ENCODE measurements around the gene CACNA2D3. TPM values are rescaled to one million over a fixed set of nuclear protein-coding genes. Genes with fewer than 3 reads are reported as not detected.

Gene CACNA2D3
- total and polyA plus RNA-seq, 4 donors: 14.1 to 34.5 (median 33.4) TPM

- Histone ChIP-seq H3K36me3 (ENCODE audit: control insufficient read depth, insufficient read depth, low read length) (no peaks in the 10 kb centered on the region), H3K27me3 (ENCODE audit: control insufficient read depth, insufficient read depth, low read length) (no peaks in the 10 kb centered on the region), H3K4me1 (ENCODE audit: control insufficient read depth, insufficient read depth, low read length) (no peaks in the 10 kb centered on the region), H3K9me3 (ENCODE audit: control insufficient read depth, insufficient read depth, low read length) (no peaks in the 10 kb centered on the region), H3K27ac (ENCODE audit: low read depth, low read length) (no peak overlapping the region), H3K4me3 (ENCODE audit: low read depth, low read length) (no peak overlapping the region)
- WGBS (ENCODE audit: insufficient coverage): 100% methylated on average over 3 of the region's 4 CpGs
- no peak for DNase-seq (ENCODE audit: low read depth in 4 of 6, low spot score in 6 of 6)
These were observed 863.5 kb downstream of the CACNA2D3 start for GRCh38 chr3:54985856-54986255.

- Histone ChIP-seq H3K4me3 (ENCODE audit: low read depth, low read length) (no peak overlapping the region), H3K4me1 (ENCODE audit: control insufficient read depth, insufficient read depth, low read length) (no peaks in the 10 kb centered on the region), H3K27me3 (ENCODE audit: control insufficient read depth, insufficient read depth, low read length) (no peaks in the 10 kb centered on the region), H3K27ac (ENCODE audit: low read depth, low read length) (no peak overlapping the region), H3K9me3 (ENCODE audit: control insufficient read depth, insufficient read depth, low read length) (no peaks in the 10 kb centered on the region), H3K36me3 (ENCODE audit: control insufficient read depth, insufficient read depth, low read length) (no peaks in the 10 kb centered on the region)
- 90% methylated on average over 1 of the region's 4 CpGs for WGBS (ENCODE audit: insufficient coverage)
- no peak for DNase-seq (ENCODE audit: low read depth in 4 of 6, low spot score in 6 of 6)
These were observed 863.9 kb downstream of the CACNA2D3 start for GRCh38 chr3:54986294-54986693.

GRCh38 chr3:54987719-54988118 lies 865.4 kb downstream of the CACNA2D3 start:
- H3K9me3 ChIP-seq (ENCODE audit: control insufficient read depth, insufficient read depth, low read length): no peaks in the 10 kb centered on the region
- DNase-seq (ENCODE audit: low read depth in 4 of 6, low spot score in 6 of 6): no peak
- WGBS (ENCODE audit: insufficient coverage): 69% methylated on average over 4 of the region's 4 CpGs
- H3K36me3 ChIP-seq (ENCODE audit: control insufficient read depth, insufficient read depth, low read length): no peaks in the 10 kb centered on the region
- H3K27ac ChIP-seq (ENCODE audit: low read depth, low read length): no peak overlapping the region
- no peaks in the 10 kb centered on the region for H3K27me3 ChIP-seq (ENCODE audit: control insufficient read depth, insufficient read depth, low read length)
- H3K4me3 ChIP-seq (ENCODE audit: low read depth, low read length): no peak overlapping the region
- no peaks in the 10 kb centered on the region for H3K4me1 ChIP-seq (ENCODE audit: control insufficient read depth, insufficient read depth, low read length)

GRCh38 chr3:54988302-54988837 lies 866.0 kb downstream of the CACNA2D3 start:
- Histone ChIP-seq H3K9me3 (ENCODE audit: control insufficient read depth, insufficient read depth, low read length) (no peaks in the 10 kb centered on the region), H3K36me3 (ENCODE audit: control insufficient read depth, insufficient read depth, low read length) (no peaks in the 10 kb centered on the region), H3K27ac (ENCODE audit: low read depth, low read length) (peak overlapping the region; percentile 40), H3K4me3 (ENCODE audit: low read depth, low read length) (no peak overlapping the region), H3K27me3 (ENCODE audit: control insufficient read depth, insufficient read depth, low read length) (no peaks in the 10 kb centered on the region), H3K4me1 (ENCODE audit: control insufficient read depth, insufficient read depth, low read length) (no peaks in the 10 kb centered on the region)
- peak in 1 of 6 donors; percentile 46 for DNase-seq (ENCODE audit: low read depth in 4 of 6, low spot score in 6 of 6)
- WGBS (ENCODE audit: insufficient coverage): 75% methylated on average over 4 of the region's 4 CpGs

GRCh38 chr3:54988838-54989630 lies 866.7 kb downstream of the CACNA2D3 start:
- H3K9me3 ChIP-seq (ENCODE audit: control insufficient read depth, insufficient read depth, low read length): no peaks in the 10 kb centered on the region
- no peak overlapping the region for H3K27ac ChIP-seq (ENCODE audit: low read depth, low read length)
- DNase-seq (ENCODE audit: low read depth in 4 of 6, low spot score in 6 of 6): peak in 1 of 6 donors; percentile 60
- 83% methylated on average over 1 of the region's 5 CpGs for WGBS (ENCODE audit: insufficient coverage)
- no peak overlapping the region for H3K4me3 ChIP-seq (ENCODE audit: low read depth, low read length)
- no peaks in the 10 kb centered on the region for H3K4me1 ChIP-seq (ENCODE audit: control insufficient read depth, insufficient read depth, low read length)
- no peaks in the 10 kb centered on the region for H3K27me3 ChIP-seq (ENCODE audit: control insufficient read depth, insufficient read depth, low read length)
- no peaks in the 10 kb centered on the region for H3K36me3 ChIP-seq (ENCODE audit: control insufficient read depth, insufficient read depth, low read length)

GRCh38 chr3:54994111-54994513 lies 871.8 kb downstream of the CACNA2D3 start:
- Histone ChIP-seq H3K36me3 (ENCODE audit: control insufficient read depth, insufficient read depth, low read length) (no peaks in the 10 kb centered on the region), H3K27ac (ENCODE audit: low read depth, low read length) (no peak overlapping the region), H3K4me1 (ENCODE audit: control insufficient read depth, insufficient read depth, low read length) (peaks cover 3% of the 10 kb centered on the region), H3K27me3 (ENCODE audit: control insufficient read depth, insufficient read depth, low read length) (no peaks in the 10 kb centered on the region), H3K4me3 (ENCODE audit: low read depth, low read length) (no peak overlapping the region), H3K9me3 (ENCODE audit: control insufficient read depth, insufficient read depth, low read length) (no peaks in the 10 kb centered on the region)
- DNase-seq (ENCODE audit: low read depth in 4 of 6, low spot score in 6 of 6): no peak
- 74% methylated on average over 4 of the region's 5 CpGs for WGBS (ENCODE audit: insufficient coverage)

GRCh38 chr3:54999159-54999558 lies 876.8 kb downstream of the CACNA2D3 start:
- Histone ChIP-seq H3K36me3 (ENCODE audit: control insufficient read depth, insufficient read depth, low read length) (no peaks in the 10 kb centered on the region), H3K4me3 (ENCODE audit: low read depth, low read length) (no peak overlapping the region), H3K27ac (ENCODE audit: low read depth, low read length) (no peak overlapping the region), H3K27me3 (ENCODE audit: control insufficient read depth, insufficient read depth, low read length) (no peaks in the 10 kb centered on the region), H3K9me3 (ENCODE audit: control insufficient read depth, insufficient read depth, low read length) (no peaks in the 10 kb centered on the region), H3K4me1 (ENCODE audit: control insufficient read depth, insufficient read depth, low read length) (peaks cover 7% of the 10 kb centered on the region)
- WGBS (ENCODE audit: insufficient coverage): 33% methylated on average over 1 of the region's 5 CpGs
- peak in 3 of 6 donors; percentile 47 to 95 (median 50) for DNase-seq (ENCODE audit: low read depth in 4 of 6, low spot score in 6 of 6)

- peak in 1 of 6 donors; percentile 64 for DNase-seq (ENCODE audit: low read depth in 4 of 6, low spot score in 6 of 6)
- H3K27ac ChIP-seq (ENCODE audit: low read depth, low read length): no peak overlapping the region
- no peaks in the 10 kb centered on the region for H3K9me3 ChIP-seq (ENCODE audit: control insufficient read depth, insufficient read depth, low read length)
These were observed 877.5 kb downstream of the CACNA2D3 start for GRCh38 chr3:54999811-55000210.

GRCh38 chr3:55000546-55000945 lies 878.2 kb downstream of the CACNA2D3 start:
- Histone ChIP-seq H3K36me3 (ENCODE audit: control insufficient read depth, insufficient read depth, low read length) (no peaks in the 10 kb centered on the region), H3K27me3 (ENCODE audit: control insufficient read depth, insufficient read depth, low read length) (no peaks in the 10 kb centered on the region), H3K9me3 (ENCODE audit: control insufficient read depth, insufficient read depth, low read length) (no peaks in the 10 kb centered on the region), H3K27ac (ENCODE audit: low read depth, low read length) (no peak overlapping the region), H3K4me3 (ENCODE audit: low read depth, low read length) (no peak overlapping the region), H3K4me1 (ENCODE audit: control insufficient read depth, insufficient read depth, low read length) (peaks cover 7% of the 10 kb centered on the region)
- peak in 2 of 6 donors; percentile 56 to 59 for DNase-seq (ENCODE audit: low read depth in 4 of 6, low spot score in 6 of 6)

More at GRCh38 chr3:54999811-55000210, 877.5 kb downstream of the CACNA2D3 start:
- peaks cover 7% of the 10 kb centered on the region for H3K4me1 ChIP-seq (ENCODE audit: control insufficient read depth, insufficient read depth, low read length)
- H3K36me3 ChIP-seq (ENCODE audit: control insufficient read depth, insufficient read depth, low read length): no peaks in the 10 kb centered on the region
- no peak overlapping the region for H3K4me3 ChIP-seq (ENCODE audit: low read depth, low read length)
- 80% methylated on average over 1 of the region's 3 CpGs for WGBS (ENCODE audit: insufficient coverage)
- no peaks in the 10 kb centered on the region for H3K27me3 ChIP-seq (ENCODE audit: control insufficient read depth, insufficient read depth, low read length)

- H3K27me3 ChIP-seq (ENCODE audit: control insufficient read depth, insufficient read depth, low read length): no peaks in the 10 kb centered on the region
- WGBS (ENCODE audit: insufficient coverage): 88% methylated on average over 3 of the region's 4 CpGs
- H3K27ac ChIP-seq (ENCODE audit: low read depth, low read length): no peak overlapping the region
- no peaks in the 10 kb centered on the region for H3K9me3 ChIP-seq (ENCODE audit: control insufficient read depth, insufficient read depth, low read length)
- no peak overlapping the region for H3K4me3 ChIP-seq (ENCODE audit: low read depth, low read length)
- no peak for DNase-seq (ENCODE audit: low read depth in 4 of 6, low spot score in 6 of 6)
- H3K4me1 ChIP-seq (ENCODE audit: control insufficient read depth, insufficient read depth, low read length): peaks cover 7% of the 10 kb centered on the region
- H3K36me3 ChIP-seq (ENCODE audit: control insufficient read depth, insufficient read depth, low read length): no peaks in the 10 kb centered on the region
These were observed 878.6 kb downstream of the CACNA2D3 start for GRCh38 chr3:55000953-55001352.
